Activated CD4-positive, alpha-beta T cell treated with anti-CD3 and anti-CD28 coated beads, Interleukin-2, amount 50 U/mL, for 16 hours (primary cell): ENCODE measurements around the gene HHAT.
"Not testable (repeated sequence)": the region's sequence is repeated elsewhere in the genome, so short reads cannot be mapped to it uniquely, and the experiment has no call there.

Experiments
- DNase-seq: peaks from one replicate; pipeline ENCODE4 v3.0.0-alpha.2; 2020

HHAT gene

GRCh38 chr1:210315529-210315928, 13.2 kb upstream of the HHAT start:
- DNase-seq, result no peak

- DNase-seq, result no peak
These were observed 7.6 kb upstream of the HHAT start for GRCh38 chr1:210321131-210321530.

DNA sequence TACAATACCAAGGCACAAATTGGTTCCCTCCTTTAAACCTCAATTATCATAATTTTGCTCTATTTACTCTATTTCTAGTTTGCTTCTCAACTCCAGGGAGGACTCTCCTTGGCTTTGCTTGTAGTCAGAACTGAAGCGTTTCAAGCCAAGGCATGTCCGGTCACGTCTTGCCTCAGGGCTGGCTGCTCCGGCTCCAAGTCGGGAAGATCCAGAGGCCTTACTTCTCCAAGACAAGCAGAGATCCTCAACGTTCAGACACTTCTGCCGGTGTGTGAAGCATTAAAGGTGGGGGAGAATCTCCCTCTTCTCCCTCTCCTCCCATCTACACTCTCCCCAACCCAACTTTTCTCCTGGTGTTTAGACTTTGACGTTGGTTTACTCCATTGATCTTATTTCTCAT, 7.2 kb upstream of the HHAT start:
- DNase-seq, result no peak

DNA sequence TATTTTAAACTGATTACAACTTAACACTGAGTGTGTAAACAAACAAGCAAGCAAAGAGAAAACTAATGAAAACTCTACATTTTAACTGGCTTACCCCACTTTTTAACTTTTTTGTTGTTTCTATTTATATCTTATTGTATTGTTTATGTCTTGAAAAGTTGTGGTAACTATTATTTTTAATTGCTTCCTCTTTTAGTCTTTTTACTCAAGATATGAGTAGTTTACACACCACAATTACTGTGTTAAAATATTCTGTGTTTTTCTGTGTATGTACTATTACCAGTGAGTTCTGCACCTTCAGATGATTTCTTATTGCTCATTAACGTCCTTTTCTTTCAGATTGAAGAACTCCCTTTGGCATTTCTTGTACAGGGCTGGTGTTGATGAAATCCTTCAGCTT, 4.7 kb upstream of the HHAT start:
- DNase-seq, result no peak

DNA sequence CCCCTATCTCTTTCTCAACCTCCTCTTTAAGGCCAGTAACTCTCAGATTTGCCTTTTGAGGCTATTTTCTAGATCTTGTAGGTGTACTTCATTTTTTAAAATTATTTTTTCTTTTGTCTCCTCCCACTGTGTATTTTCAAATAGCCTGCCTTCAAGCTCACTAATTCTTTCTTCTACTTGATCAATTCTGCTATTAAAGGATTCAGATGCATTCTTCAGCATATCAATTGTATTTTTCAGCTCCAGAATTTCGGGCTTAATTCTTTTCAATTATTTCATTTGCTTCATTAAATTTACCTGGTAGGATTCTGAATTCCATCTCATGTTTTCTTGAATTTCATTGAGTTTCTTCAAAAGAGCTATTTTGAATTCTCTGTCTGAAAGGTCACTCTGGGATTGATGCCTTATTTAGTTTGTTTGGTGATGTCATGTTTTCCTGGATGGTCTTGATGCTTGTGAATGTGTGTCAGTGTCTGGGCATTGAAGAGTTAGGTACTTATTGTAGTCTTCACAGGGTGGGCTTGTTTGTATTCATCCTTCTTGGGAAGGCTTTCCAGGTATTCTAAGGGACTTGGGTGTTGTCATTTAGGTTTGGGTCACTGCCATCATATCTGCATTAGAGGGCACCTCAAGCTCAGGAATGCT, 3.6 kb upstream of the HHAT start:
- DNase-seq, result no peak

DNA sequence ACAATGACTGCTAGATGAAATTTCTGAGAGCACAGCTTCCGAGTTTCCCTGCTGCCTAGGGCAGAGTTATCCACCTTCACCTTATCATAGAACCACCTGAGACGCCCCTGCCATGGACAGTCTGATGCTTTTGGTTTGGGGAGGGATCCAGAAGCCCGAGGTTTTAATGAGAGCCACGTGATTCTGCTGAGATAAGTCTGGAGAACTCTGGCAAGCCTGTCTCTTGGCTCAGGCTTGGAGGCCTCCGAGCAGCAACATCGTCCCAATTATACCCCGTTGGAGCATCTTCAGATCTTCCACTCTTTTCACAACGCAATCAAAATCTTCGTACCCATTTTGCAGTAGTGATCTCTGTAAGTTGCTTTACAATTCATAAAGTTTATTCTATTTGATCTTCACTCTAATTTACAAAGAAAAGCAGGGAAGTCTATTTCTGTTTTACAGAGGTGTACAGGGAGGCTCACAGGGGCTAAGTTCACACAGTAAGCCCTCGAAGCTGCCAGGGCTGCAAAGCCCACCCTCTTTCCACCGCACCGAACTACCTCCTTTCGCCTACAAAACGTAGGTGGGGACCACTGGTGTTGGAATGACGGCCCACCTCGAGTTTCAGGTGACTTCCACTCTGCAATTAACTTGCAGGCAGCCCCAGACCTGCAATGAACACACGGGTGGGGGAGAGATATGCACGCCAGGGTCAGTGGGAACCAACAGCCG, 513 bp upstream of the HHAT start:
- no peak for DNase-seq

GRCh38 chr1:210330279-210330866, 1.7 kb downstream of the HHAT start:
- DNase-seq, result no peak

DNA sequence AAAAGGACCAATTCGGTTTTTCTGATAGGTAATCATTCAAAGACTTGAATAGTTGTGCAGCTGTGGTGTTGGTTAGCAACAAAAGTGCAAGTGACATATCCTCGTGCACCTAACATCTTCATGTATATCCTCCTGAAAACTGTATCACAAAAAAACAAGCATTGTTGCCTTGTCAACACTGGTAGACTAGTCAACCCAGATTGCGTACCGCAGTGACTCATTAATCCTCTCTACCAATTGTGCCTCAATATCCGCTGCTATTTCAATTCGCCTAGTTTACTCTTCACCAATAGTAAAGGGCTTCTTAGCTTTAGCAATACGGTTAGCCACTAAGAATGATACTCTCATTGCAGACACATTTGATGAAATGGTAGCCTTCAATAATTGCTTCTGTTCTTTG, 3.5 kb downstream of the HHAT start:
- peak; percentile 87 for DNase-seq

DNA sequence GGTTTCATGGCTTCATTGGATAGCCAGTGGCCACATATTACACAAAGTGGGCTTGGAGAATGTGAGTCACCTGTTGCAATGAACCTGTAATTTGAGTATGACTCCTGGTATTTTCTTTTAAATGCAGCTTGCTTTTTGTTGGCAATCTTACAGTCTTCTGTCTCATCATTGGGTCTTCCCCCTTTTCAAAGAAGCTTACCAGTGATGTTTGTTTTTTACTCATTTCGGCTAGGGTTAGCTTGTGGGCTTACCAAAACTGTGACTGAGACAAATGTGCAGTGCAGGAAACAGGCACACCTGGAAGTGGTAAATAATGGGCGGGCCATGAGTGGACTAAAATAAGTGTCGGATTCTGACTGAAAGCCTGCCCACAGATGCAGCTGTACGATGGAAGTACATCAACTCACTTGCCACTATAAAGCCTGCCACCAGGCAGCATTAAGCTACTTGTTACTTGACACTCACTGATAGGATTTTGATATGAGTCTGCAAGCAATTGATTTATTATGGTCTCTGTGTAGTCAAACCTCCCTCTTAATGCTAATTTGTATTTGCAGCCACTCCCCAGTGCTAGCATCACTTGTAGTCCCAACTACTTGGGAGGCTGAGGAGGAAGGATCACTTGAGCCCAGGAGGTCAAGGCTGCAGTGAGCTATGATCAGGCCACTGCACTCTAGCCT, 4.2 kb downstream of the HHAT start:
- DNase-seq, result peak; percentile 96

- DNase-seq, result no peak
These were observed 6.3 kb downstream of the HHAT start for GRCh38 chr1:210335001-210335400.

GRCh38 chr1:210336362-210336761, 7.7 kb downstream of the HHAT start:
- no peak for DNase-seq

- DNase-seq, result no peak
These were observed 10.8 kb downstream of the HHAT start for GRCh38 chr1:210339500-210339899.

DNA sequence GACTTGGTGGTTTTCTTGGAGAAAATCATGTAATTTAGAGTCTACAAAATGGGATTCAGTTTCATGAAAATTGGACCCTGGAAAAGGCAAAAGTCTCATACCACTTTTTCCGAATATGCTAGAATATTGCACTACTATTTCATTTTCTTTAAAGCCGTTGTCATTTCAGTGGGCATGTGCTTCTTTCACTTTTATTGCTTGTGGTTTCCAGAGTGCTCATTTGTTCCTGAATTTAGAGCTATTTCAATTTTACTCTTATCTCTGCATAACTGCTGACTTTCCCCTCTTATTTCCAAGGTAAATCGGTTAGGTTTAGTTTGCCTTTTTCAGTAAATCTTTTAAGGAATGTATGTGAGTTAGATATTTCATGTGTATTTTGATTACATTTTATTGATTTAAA, 11.6 kb downstream of the HHAT start:
- DNase-seq, result peak; percentile 74

GRCh38 chr1:210340841-210341240, 12.1 kb downstream of the HHAT start:
- peak; percentile 88 for DNase-seq

DNA sequence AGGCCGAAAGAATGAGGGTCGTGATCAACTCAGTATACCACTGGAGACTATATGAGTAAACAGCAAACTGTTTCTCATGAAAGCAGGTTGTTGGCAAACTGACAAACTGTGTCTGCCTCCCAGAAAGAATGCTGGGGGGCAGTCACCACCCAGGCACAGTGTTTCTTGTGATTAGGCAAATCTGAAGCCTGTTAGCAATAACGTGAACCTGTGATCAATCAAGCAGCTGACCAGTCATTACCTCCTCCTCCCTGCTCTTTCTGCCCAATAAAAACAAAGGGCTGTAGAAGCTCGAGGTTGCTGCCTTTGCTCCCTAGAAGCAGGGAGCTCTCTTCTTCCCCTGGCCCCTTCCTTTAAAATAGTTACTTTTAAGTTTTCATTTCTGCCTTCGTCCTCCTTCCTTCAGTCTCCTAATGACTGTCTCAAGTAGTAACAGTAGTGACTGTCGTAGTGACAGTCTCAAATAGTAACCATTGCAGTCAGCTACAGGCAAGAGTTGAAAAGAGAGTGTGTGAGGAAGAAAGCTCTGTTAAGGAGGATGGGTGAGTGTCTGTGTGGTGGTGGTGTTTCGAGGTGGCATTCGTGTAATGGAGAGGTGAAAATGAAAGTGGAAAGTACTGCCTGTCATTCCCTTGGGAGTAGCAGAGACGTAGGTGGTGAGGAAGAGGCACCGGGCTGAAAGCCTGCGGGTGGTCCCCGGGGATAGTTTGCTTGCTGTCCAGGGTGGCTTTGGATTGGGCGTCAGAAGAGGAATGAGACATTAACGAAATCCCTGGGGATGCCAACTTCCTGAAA, 14.5 kb downstream of the HHAT start:
- DNase-seq, result peak; percentile 50

DNA sequence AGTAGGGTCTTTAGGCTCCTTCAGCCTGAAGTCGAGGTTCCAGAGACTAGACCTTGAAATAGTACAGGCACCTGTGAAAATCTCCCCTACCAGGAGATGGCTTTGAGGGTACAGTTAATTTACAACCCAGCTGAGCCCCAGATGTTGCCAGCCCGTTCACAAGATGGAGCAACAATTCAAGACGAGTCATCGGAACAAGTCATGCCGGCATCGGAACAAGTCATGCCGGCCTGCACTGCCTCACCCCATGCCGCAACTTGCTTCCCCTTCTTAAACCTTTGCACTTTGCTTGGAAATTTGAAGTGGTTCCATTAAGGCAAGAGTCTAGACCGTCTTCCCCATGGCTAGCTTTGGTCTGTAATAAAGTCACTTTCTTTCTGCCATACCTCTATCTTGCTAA, 16.0 kb downstream of the HHAT start:
- DNase-seq, result no peak

- DNase-seq, result peak; percentile 42
These were observed 18.4 kb downstream of the HHAT start for GRCh38 chr1:210347112-210347511.

GRCh38 chr1:210351496-210351895, 22.8 kb downstream of the HHAT start:
- DNase-seq, result no peak

- DNase-seq, result no peak
These were observed 23.9 kb downstream of the HHAT start for GRCh38 chr1:210352575-210352974.

GRCh38 chr1:210354305-210354704, 25.6 kb downstream of the HHAT start:
- not testable (repeated sequence) for DNase-seq

DNA sequence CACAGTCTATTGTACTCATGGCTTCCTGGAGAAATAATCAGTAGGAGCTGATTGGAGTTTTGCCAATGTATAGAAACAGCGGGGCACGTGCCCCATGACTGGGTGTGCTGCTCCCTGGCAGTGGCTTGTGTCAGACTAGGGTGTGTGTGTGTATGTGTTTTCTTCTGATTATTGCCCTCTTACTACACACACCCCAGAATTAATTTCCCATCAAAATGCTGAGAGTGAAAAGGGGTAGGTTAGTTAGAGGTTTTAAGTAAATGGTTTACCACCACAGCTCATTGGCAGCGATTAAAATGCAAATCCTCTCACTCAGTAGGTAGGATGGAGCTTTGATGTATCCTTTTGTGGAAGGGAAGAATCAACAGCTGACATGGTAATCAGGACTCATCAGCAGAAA, 29.9 kb downstream of the HHAT start:
- DNase-seq, result no peak

DNA sequence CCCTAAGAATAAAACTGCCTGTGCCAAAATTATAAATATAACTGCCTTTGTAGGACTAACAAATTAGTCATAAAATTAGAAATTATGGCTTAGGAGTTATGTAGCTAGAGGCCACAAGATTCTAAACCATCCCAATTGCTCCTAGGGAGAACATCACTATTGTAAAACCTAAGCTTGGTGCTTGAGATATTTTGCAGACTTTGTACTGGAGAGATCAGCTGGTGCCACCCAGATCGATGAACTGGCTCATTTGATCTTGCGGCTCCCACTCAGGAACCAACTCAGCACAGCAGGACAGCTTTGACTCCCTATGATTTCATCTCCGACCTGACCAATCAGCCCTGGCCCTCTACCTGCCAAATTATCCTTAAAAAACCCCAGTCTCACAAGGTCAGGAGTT, 30.6 kb downstream of the HHAT start:
- no peak for DNase-seq

DNA sequence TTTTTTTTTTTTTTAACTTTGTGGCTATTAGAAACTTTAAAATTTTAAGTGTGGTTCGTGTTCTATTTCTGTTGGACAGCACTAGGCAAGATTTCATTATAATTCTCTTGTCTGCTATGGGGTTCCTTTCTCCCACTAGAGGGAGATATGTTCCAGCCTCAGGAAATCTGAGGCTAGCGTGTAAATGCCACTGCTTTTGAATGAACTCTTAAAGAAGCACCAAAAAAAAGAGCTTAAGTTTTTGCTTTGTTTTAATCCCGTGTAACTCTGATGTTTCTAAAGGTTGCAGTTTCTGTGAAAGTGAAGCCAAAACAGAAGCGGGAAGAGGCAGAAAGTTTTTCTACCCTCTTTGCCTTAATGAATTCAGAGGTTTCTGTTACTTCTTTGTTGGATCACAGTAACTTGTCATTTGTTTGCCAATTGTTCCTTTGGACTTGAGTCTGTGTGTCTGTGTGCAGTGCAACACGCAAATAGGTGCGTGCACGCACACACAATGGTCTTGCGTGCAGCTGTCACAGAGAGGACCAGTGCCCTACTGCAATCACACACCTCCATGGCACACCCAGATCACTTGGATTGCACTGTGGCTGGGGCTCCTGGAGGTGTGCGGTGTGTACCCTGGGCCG, 32.3 kb downstream of the HHAT start:
- peak; percentile 33 for DNase-seq
